Measurements from ENCODE around the gene SOX9. TPM values are rescaled to one million over a fixed set of nuclear protein-coding genes. Genes with fewer than 3 reads are reported as not detected.

The SOX9 gene
- total RNA-seq, 2 donors from 2014 or later: 52.3 to 74.2 TPM

DNA sequence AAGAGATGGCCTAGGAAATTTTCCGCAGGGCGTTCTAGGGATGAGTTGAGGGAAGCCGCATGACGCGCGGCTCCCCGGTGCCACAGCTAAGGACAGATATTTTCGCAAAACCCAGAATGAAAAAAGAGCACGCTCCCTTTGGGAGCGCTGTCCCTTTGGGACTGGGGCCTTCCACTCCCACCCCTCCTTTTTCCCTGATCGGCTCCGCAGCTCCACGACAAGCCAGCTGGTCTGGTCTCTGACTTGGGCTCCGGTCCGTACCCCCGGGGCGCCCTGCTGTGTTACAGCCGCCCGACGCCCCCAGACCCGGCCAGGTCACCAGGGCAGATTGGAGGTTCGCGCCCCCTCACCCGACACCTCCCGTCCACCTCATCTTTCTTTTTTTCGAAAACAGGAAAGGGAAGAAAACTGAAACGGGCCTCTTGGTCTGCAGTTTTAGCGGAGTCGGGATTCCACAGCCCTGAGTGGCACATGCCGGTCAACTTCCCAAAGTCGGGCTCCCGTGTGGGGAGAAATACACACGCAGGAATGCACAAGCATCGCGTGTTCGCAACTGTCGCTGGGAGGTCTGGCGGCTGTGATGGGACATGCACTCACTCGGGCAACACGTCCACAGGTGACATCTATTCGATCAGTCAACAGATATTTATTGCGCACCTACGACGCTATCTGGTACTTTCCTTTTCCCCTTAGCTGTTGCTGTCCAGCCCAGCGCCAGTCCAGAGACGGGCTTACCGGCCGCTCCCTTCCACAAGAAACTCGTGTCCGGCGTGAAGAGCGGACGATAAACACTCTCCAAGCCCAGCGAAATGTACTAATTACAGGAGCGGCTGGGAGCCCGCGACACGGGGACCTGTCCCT is 3.9 kb upstream of the SOX9 start:
- peaks cover 24% of the 10 kb centered on the region for H3K27me3 ChIP-seq
- peak; percentile 32 for DNase-seq

DNA sequence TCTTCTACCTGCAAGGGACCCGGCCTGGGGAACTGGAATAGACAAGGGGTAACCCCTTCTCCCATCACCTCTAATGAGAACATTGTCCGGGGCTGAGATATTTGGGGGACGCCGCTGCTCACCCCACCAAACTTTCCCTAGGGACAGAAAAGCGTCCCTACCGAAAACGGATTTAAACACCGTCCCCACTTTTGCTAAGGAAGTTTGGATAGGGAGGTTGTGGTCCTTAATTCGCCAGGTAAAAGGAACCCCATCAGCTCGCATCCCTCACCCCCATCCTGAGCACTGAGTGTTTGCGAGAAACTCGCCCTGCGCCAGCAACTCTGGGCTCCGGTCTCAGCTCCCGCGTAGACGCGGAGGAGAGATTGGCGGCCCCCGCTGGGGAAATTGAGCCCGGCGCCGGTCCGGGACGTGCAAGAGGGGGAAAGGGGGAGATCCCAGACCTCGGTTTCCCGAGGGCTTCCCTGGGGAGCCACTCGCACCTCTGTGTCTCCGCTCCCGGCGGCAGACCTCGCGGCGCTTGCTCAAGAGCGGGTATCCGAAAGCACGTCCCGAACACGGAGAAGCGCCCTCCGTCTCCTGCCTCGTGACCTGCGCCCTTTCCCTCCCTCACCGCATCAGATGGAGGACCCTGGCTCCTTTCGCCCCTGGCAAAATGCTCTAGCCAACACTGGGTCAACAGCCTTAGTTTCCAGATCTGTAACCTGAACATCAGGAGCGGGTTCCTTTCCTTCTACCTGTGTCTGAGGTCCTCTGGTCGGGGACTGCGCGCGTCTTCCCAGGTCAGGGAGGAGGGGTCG is 3.1 kb upstream of the SOX9 start:
- TF ChIP-seq, protein P1, sequence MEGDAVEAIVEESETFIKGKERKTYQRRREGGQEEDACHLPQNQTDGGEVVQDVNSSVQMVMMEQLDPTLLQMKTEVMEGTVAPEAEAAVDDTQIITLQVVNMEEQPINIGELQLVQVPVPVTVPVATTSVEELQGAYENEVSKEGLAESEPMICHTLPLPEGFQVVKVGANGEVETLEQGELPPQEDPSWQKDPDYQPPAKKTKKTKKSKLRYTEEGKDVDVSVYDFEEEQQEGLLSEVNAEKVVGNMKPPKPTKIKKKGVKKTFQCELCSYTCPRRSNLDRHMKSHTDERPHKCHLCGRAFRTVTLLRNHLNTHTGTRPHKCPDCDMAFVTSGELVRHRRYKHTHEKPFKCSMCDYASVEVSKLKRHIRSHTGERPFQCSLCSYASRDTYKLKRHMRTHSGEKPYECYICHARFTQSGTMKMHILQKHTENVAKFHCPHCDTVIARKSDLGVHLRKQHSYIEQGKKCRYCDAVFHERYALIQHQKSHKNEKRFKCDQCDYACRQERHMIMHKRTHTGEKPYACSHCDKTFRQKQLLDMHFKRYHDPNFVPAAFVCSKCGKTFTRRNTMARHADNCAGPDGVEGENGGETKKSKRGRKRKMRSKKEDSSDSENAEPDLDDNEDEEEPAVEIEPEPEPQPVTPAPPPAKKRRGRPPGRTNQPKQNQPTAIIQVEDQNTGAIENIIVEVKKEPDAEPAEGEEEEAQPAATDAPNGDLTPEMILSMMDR (IDR thresholded peaks at IDR 0.05): no peak
- DNase-seq: peak; percentile 40
- H3K4me1 ChIP-seq: no peaks in the 10 kb centered on the region
- no peak overlapping the region for H3K27ac ChIP-seq
- no peaks in the 10 kb centered on the region for H3K36me3 ChIP-seq
- H3K9me3 ChIP-seq: no peaks in the 10 kb centered on the region
- H3K9ac ChIP-seq (ENCODE audit: low read depth in 2 of 2, low read length in 2 of 2): peak overlapping the region in 1 of 2 donors; percentile 74
- H3K4me3 ChIP-seq: peak overlapping the region; percentile 23
- intact Hi-C loops (cut with DNase I): loop anchor here (10.0 kb wide), 1 partner anchor 143 kb away; no protein-coding TSS in a partner anchor
- peaks cover 24% of the 10 kb centered on the region for H3K27me3 ChIP-seq

More for the DNA sequence above, 3.9 kb upstream of the SOX9 start:
- Histone ChIP-seq H3K4me3 (peak overlapping the region; percentile 23), H3K9me3 (no peaks in the 10 kb centered on the region), H3K4me1 (no peaks in the 10 kb centered on the region), H3K9ac (ENCODE audit: low read depth in 2 of 2, low read length in 2 of 2) (peak overlapping the region in 1 of 2 donors; percentile 74), H3K27ac (no peak overlapping the region), H3K36me3 (no peaks in the 10 kb centered on the region)
- TF ChIP-seq, protein P1 (IDR thresholded peaks at IDR 0.05): no peak
- intact Hi-C loops (cut with DNase I): loop anchor here (10.0 kb wide), 1 partner anchor 142 kb away; no protein-coding TSS in a partner anchor

DNA sequence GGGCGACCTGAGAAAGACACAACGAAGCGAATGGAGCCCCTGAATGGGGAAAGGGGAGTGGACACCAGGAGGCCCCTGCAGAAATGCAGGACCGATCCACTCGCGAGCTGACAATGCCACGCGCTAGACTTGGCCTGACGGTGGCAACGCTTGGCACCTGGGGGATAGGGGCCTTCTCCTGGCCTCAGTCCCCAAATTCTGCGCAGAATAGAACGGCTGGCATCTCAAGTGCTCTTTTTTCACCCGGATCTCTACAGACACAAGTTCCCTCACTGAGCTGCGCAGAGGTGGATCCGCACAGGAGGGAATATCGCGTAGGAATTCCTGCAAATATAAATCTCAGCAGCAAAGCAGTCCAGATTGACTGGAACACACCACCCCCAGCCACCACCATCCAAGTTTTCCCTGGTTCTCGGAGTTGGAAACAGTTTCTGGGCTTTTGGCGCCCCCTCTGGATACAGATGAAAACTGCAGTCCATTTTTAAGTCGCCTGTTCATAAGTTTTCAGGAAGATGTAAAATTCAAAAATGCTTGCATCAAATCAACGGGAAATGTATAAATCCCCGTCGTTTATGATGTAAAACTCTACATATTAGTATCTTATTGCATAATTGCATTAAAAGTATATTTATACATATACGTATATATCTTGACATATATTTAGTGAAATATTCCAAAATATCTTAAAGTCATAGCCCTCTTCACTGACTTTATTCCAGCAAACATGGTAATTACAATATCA is 2.3 kb upstream of the SOX9 start:
- Histone ChIP-seq H3K9ac (ENCODE audit: low read depth in 2 of 2, low read length in 2 of 2) (peak overlapping the region in 1 of 2 donors; percentile 93), H3K9me3 (no peaks in the 10 kb centered on the region), H3K27me3 (peaks cover 29% of the 10 kb centered on the region), H3K27ac (no peak overlapping the region), H3K4me1 (no peaks in the 10 kb centered on the region), H3K4me3 (peak overlapping the region; percentile 23), H3K36me3 (no peaks in the 10 kb centered on the region)
- peak; percentile 89 for DNase-seq
- TF ChIP-seq, protein P1 (IDR thresholded peaks at IDR 0.05): peak; percentile 80
- intact Hi-C loops (cut with DNase I): loop anchor here (10.0 kb wide), 1 partner anchor 144 kb away; no protein-coding TSS in a partner anchor

DNA sequence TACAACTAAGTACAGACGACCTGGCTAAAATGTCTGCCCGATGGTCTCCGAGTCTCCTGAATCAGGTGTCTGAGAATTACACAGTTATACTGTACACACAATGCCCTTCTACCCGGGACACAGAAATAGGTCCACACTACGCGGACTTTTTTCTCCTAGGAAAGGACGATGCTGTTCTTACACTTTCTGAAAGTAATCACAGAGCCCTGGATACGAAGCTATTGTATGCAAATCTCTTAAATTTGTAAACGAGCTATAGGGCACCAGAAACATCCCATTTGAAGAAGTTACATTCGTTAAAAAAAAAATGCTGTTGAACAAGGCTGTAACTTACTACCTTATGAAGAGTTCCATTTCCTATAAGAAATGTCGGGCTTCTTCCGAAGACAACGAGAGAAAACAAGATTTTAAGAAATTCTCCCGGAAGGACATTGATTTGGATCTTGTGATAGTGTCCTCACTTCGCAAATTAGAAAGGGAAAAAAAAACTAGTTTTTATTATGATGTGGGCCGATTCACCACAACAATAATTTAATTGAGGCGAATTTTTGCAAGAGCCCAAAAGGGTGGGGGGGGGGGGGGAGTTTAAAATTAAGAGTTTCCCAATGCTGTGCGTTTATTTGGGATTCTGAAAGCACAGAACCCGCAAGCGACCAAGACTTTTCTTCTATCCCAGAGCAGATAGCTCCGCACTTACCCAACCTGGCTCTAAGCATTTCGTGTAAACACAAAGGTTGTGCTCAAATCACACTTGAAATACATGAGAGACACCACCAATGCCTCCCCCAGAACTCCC is 1.5 kb upstream of the SOX9 start:
- peaks cover 29% of the 10 kb centered on the region for H3K27me3 ChIP-seq
- peak overlapping the region; percentile 38 to 93 for H3K9ac ChIP-seq (ENCODE audit: low read depth in 2 of 2, low read length in 2 of 2)
- H3K36me3 ChIP-seq: no peaks in the 10 kb centered on the region
- no peaks in the 10 kb centered on the region for H3K4me1 ChIP-seq
- H3K4me3 ChIP-seq: peak overlapping the region; percentile 74
- intact Hi-C loops (cut with DNase I): loop anchor here (10.0 kb wide), 1 partner anchor 144 kb away; no protein-coding TSS in a partner anchor
- peak; percentile 34 for DNase-seq
- no peaks in the 10 kb centered on the region for H3K9me3 ChIP-seq
- TF ChIP-seq, protein P1 (IDR thresholded peaks at IDR 0.05): no peak
- H3K27ac ChIP-seq: peak overlapping the region; percentile 76

Data from colonic mucosa (tissue), 4 donors.